ENCODE results near the gene FBP1. TPM values are rescaled to one million over a fixed set of nuclear protein-coding genes. Genes with fewer than 3 reads are reported as not detected.

The FBP1 gene
- total RNA-seq, 1 experiment from 2014 or later: 48.1 TPM

DNA sequence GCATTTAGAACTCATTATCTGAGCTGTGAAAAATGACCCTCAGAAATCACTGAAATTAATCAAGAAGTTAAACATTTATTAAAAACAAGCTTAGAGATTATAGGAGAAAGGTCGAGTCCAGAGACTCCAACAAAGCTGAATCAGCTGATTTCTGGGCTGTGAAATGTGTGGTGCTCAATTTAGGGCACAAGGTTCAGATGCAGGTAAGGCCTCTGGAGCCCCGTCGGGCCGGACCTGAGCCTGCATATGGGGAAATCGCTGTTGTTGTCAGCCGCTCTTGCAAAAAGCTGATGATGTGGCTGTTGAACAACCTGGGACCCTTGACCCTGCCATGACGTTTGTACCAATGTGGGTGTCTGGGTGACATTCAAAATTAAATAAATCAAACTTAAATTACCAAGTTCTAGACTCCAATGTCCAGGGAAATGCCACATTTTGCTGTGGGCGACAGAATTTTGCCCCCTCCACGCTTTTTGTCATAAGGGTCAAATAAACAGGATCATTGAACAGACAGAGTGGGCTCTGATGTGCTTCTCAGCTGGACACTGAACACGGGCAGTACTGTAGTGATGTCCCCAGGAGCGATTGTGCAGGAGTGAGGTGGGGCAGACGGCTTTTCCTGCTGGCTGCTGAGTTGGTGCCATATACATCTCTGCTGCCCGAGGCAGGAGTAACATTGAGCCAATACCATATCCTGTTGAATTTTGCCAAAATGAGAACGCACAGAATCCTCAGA is 27.2 kb upstream of the FBP1 start:
- ChIA-PET POLR2A (ENCODE audit: unreplicated experiment) (interaction anchor here (0.6 kb wide), 1 partner anchor 13 kb away, joined by 3 read pairs; no protein-coding TSS in a partner anchor), CTCF (no interaction called here)
- Histone ChIP-seq H4K20me1 (ENCODE audit: low read length) (no peaks in the 10 kb centered on the region), H3K79me2 (ENCODE audit: low read length) (no peaks in the 10 kb centered on the region), H3K9ac (ENCODE audit: low read length) (no peak overlapping the region), H3K4me3 (ENCODE audit: low read length) (no peak overlapping the region), H3K27me3 (ENCODE audit: low read length) (no peaks in the 10 kb centered on the region), H2AFZ (ENCODE audit: low read length) (no peak overlapping the region), H3K27ac (ENCODE audit: low read length) (no peak overlapping the region), H3K9me2 (replicated peaks; ENCODE audit: low read length) (no peaks in the 10 kb centered on the region), H3K4me1 (ENCODE audit: insufficient read depth, low read length) (peaks cover 4% of the 10 kb centered on the region; the same call in 1 of the 2 replicates), H3F3A (ENCODE audit: low read length, unreplicated experiment) (no peaks in the 10 kb centered on the region), H3K4me2 (ENCODE audit: low read length) (no peak overlapping the region), H3K9me3 (ENCODE audit: low read length) (no peaks in the 10 kb centered on the region), H3K36me3 (ENCODE audit: low read depth, low read length) (no peaks in the 10 kb centered on the region)
- intact Hi-C loops (cut with micrococcal nuclease): no loop called here
- TF ChIP-seq, protein P1, sequence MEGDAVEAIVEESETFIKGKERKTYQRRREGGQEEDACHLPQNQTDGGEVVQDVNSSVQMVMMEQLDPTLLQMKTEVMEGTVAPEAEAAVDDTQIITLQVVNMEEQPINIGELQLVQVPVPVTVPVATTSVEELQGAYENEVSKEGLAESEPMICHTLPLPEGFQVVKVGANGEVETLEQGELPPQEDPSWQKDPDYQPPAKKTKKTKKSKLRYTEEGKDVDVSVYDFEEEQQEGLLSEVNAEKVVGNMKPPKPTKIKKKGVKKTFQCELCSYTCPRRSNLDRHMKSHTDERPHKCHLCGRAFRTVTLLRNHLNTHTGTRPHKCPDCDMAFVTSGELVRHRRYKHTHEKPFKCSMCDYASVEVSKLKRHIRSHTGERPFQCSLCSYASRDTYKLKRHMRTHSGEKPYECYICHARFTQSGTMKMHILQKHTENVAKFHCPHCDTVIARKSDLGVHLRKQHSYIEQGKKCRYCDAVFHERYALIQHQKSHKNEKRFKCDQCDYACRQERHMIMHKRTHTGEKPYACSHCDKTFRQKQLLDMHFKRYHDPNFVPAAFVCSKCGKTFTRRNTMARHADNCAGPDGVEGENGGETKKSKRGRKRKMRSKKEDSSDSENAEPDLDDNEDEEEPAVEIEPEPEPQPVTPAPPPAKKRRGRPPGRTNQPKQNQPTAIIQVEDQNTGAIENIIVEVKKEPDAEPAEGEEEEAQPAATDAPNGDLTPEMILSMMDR (conservative IDR thresholded peaks at IDR 0.05; ENCODE audit: low read depth, low read length): no peak
- TF ChIP-seq EZH2phosphoT487 (IDR thresholded peaks at IDR 0.05; ENCODE audit: borderline replicate concordance, low read length): no peak
- TF ChIP-seq EZH2 (IDR thresholded peaks at IDR 0.05; ENCODE audit: low read length, unreplicated experiment): no peak
- no TSS peak for BruUV-seq (replicated peaks)
- no peak for DNase-seq
- ATAC-seq: no peak

DNA sequence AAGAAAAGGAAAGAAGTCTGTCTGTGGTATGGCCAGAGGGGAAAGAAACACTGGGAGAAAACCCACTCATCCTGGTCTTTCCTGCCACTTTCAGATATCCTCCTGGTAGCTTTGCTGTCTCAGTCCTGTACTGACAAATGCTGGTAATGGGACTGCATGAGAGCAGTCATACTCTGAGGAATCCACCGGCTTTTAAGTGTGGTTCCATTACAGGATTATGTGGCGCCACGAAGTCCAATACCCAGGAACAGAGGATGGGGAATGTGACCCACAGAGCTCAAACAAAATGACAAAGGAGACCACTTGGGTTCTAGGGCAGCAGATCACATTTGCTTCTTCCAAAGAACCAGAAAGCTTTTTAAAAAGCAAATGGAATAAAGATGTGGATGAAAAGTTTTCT is 26.3 kb upstream of the FBP1 start:
- DNase-seq (no peak), ATAC-seq (no peak)
- H2AFZ ChIP-seq (ENCODE audit: low read length): no peak overlapping the region
- BruUV-seq (replicated peaks): no TSS peak
- H3K4me1 ChIP-seq (ENCODE audit: insufficient read depth, low read length): peaks cover 4% of the 10 kb centered on the region; the same call in 1 of the 2 replicates
- no peak overlapping the region for H3K27ac ChIP-seq (ENCODE audit: low read length)
- no peaks in the 10 kb centered on the region for H3K9me2 ChIP-seq (replicated peaks; ENCODE audit: low read length)
- H3K9ac ChIP-seq (ENCODE audit: low read length): no peak overlapping the region
- no peaks in the 10 kb centered on the region for H3K79me2 ChIP-seq (ENCODE audit: low read length)
- TF ChIP-seq, protein P1 (conservative IDR thresholded peaks at IDR 0.05; ENCODE audit: low read depth, low read length): no peak
- TF ChIP-seq EZH2phosphoT487 (IDR thresholded peaks at IDR 0.05; ENCODE audit: borderline replicate concordance, low read length) (no peak), EZH2 (IDR thresholded peaks at IDR 0.05; ENCODE audit: low read length, unreplicated experiment) (no peak)
- CTCF ChIA-PET: no interaction called here
- H4K20me1 ChIP-seq (ENCODE audit: low read length): no peaks in the 10 kb centered on the region
- POLR2A ChIA-PET (ENCODE audit: unreplicated experiment): interaction anchor here (0.6 kb wide), 1 partner anchor 12 kb away, joined by 3 read pairs; no protein-coding TSS in a partner anchor
- no peak overlapping the region for H3K4me3 ChIP-seq (ENCODE audit: low read length)
- H3K9me3 ChIP-seq (ENCODE audit: low read length): no peaks in the 10 kb centered on the region
- H3K27me3 ChIP-seq (ENCODE audit: low read length): no peaks in the 10 kb centered on the region
- H3K36me3 ChIP-seq (ENCODE audit: low read depth, low read length): no peaks in the 10 kb centered on the region
- intact Hi-C loops (cut with micrococcal nuclease): no loop called here
- H3F3A ChIP-seq (ENCODE audit: low read length, unreplicated experiment): no peaks in the 10 kb centered on the region
- no peak overlapping the region for H3K4me2 ChIP-seq (ENCODE audit: low read length)

DNA sequence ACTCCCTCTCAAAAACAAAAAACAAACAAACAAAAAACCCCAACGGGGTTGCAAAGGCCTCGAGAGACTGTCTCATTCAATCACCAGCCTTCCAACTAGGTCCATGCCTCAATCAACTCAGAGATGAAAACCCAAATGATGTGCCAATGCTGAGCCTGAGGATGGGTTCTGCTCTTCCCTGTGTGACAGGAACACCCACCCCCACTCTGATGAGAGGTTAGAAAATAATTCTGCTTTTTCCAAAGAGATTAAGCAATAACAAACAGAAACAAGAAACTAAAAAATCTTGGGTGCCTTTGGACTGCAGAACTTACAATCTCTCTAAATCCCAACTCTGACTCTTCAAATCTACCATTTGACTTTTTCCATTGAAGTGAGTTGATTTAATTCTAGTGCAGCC is 25.5 kb upstream of the FBP1 start:
- Histone ChIP-seq H3K9me3 (ENCODE audit: low read length) (no peaks in the 10 kb centered on the region), H3K36me3 (ENCODE audit: low read depth, low read length) (no peaks in the 10 kb centered on the region), H4K20me1 (ENCODE audit: low read length) (no peaks in the 10 kb centered on the region), H3K79me2 (ENCODE audit: low read length) (no peaks in the 10 kb centered on the region), H3K4me3 (ENCODE audit: low read length) (no peak overlapping the region), H3K27ac (ENCODE audit: low read length) (no peak overlapping the region), H3K4me2 (ENCODE audit: low read length) (no peak overlapping the region), H3K4me1 (ENCODE audit: insufficient read depth, low read length) (peaks cover 4% of the 10 kb centered on the region; the same call in 1 of the 2 replicates), H3K9me2 (replicated peaks; ENCODE audit: low read length) (no peaks in the 10 kb centered on the region), H2AFZ (ENCODE audit: low read length) (no peak overlapping the region), H3F3A (ENCODE audit: low read length, unreplicated experiment) (no peaks in the 10 kb centered on the region), H3K9ac (ENCODE audit: low read length) (no peak overlapping the region), H3K27me3 (ENCODE audit: low read length) (no peaks in the 10 kb centered on the region)
- ChIA-PET CTCF (no interaction called here), POLR2A (ENCODE audit: unreplicated experiment) (no interaction called here)
- intact Hi-C loops (cut with micrococcal nuclease): no loop called here
- DNase-seq (no peak), ATAC-seq (no peak)
- no TSS peak for BruUV-seq (replicated peaks)
- TF ChIP-seq, protein P1 (conservative IDR thresholded peaks at IDR 0.05; ENCODE audit: low read depth, low read length): no peak
- no peak for TF ChIP-seq EZH2phosphoT487 (IDR thresholded peaks at IDR 0.05; ENCODE audit: borderline replicate concordance, low read length)
- TF ChIP-seq EZH2 (IDR thresholded peaks at IDR 0.05; ENCODE audit: low read length, unreplicated experiment): no peak
